Measurements from ENCODE around the gene MPPE1.

DNA sequence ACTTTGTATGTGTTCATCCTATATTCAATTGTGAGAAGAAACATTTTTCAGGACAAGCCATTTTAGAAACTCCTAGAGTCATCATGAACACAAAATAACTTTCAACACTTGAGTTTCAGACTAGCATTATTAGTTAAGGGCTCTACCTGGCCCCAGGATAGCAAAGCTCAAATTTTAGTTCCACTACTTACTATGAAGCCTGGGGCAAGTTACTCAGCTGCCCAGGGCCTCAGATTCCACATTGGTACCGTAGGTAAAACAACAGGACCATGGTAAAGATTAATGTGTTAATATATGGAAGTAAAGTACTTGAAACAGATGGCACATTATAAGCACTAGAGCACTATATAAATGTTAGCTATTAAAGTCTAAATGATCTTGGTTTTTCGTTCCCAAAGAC, 19.4 kb downstream of the MPPE1 start:
- TF ChIP-seq, protein P1, sequence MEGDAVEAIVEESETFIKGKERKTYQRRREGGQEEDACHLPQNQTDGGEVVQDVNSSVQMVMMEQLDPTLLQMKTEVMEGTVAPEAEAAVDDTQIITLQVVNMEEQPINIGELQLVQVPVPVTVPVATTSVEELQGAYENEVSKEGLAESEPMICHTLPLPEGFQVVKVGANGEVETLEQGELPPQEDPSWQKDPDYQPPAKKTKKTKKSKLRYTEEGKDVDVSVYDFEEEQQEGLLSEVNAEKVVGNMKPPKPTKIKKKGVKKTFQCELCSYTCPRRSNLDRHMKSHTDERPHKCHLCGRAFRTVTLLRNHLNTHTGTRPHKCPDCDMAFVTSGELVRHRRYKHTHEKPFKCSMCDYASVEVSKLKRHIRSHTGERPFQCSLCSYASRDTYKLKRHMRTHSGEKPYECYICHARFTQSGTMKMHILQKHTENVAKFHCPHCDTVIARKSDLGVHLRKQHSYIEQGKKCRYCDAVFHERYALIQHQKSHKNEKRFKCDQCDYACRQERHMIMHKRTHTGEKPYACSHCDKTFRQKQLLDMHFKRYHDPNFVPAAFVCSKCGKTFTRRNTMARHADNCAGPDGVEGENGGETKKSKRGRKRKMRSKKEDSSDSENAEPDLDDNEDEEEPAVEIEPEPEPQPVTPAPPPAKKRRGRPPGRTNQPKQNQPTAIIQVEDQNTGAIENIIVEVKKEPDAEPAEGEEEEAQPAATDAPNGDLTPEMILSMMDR (IDR thresholded peaks at IDR 0.05; ENCODE audit: low read length), result no peak
- no peak for TF ChIP-seq EZH2 (optimal IDR thresholded peaks at IDR 0.05; ENCODE audit: low read depth, low read length)
- no peak for TF ChIP-seq EZH2phosphoT487 (IDR thresholded peaks at IDR 0.05; ENCODE audit: low read length)
